ENCODE measurements around the gene CEACAM3.

CEACAM3 gene

GRCh38 chr19:41844601-41845000 lies 48.2 kb downstream of the CEACAM3 start, which contains the start of gene LYPD4:
Gene LYPD4, minus strand, starts transcription at chr19:41844683. Its CDS starts 5,398 bp downstream, at chr19:41839285.
- no peak for DNase-seq (ENCODE audit: low read depth in 3 of 3)

GRCh38 chr19:41845001-41845050 lies 48.4 kb downstream of the CEACAM3 start, which contains the start of gene DMRTC2:
Gene DMRTC2, plus strand, starts transcription at chr19:41845042. Its CDS starts 2,387 bp downstream, at chr19:41847429.
- DNase-seq (ENCODE audit: low read depth in 3 of 3), result no peak

- no peak for DNase-seq (ENCODE audit: low read depth in 3 of 3)
Measured at GRCh38 chr19:41845051-41845590, 48.7 kb downstream of the CEACAM3 start.

- no peak for DNase-seq (ENCODE audit: low read depth in 3 of 3)
Measured at GRCh38 chr19:41847351-41848105, 51.1 kb downstream of the CEACAM3 start.

GRCh38 chr19:41848666-41849065 lies 52.3 kb downstream of the CEACAM3 start:
- no peak for DNase-seq (ENCODE audit: low read depth in 3 of 3)

- DNase-seq (ENCODE audit: low read depth in 3 of 3), result no peak
Measured at GRCh38 chr19:41849067-41849466, 52.7 kb downstream of the CEACAM3 start.

GRCh38 chr19:41850381-41850780 lies 54.0 kb downstream of the CEACAM3 start:
- no peak for DNase-seq (ENCODE audit: low read depth in 3 of 3)

GRCh38 chr19:41851456-41851855 lies 55.1 kb downstream of the CEACAM3 start:
- DNase-seq (ENCODE audit: low read depth in 3 of 3), result no peak

- no peak for DNase-seq (ENCODE audit: low read depth in 3 of 3)
Measured at GRCh38 chr19:41853344-41853743, 57.0 kb downstream of the CEACAM3 start.

- no peak for DNase-seq (ENCODE audit: low read depth in 3 of 3)
Measured at GRCh38 chr19:41853768-41854167, 57.4 kb downstream of the CEACAM3 start.

GRCh38 chr19:41859213-41859617 lies 62.8 kb downstream of the CEACAM3 start:
- no peak for DNase-seq (ENCODE audit: low read depth in 3 of 3)

GRCh38 chr19:41859618-41860418 lies 63.4 kb downstream of the CEACAM3 start, which contains the start of gene RPS19:
Gene RPS19, plus strand, starts transcription at chr19:41860255. Its CDS starts 520 bp downstream, at chr19:41860775.
- DNase-seq (ENCODE audit: low read depth in 3 of 3), result peak; percentile 98

- DNase-seq (ENCODE audit: low read depth in 3 of 3), result peak in 1 of 3 experiments; percentile 36
Measured at GRCh38 chr19:41860419-41861115, 64.2 kb downstream of the CEACAM3 start.

Data from stimulated activated CD4-positive, alpha-beta T cell treated with anti-CD3 and anti-CD28 coated beads, TNF-alpha, amount 100 ng/mL, for 24 hours (primary cell).